GM12891 (cell line): ENCODE measurements around the gene GPATCH1. TPM values are rescaled to one million over a fixed set of nuclear protein-coding genes. Genes with fewer than 3 reads are reported as not detected.
A peak's percentile ranks its signal among the peaks of the same experiment; 100 is the strongest.
"Not testable (repeated sequence)": the region's sequence is repeated elsewhere in the genome, so short reads cannot be mapped to it uniquely, and the experiment has no call there.

ENCODE experiments used
- DNase-seq: peaks from one replicate; pipeline ENCODE4 v3.0.0; 2011; ENCODE audit warnings: low spot score; ENCODE audit not compliant: insufficient read length
- FAIRE-seq: peaks from 2 replicates; lab custom pipeline; 2011; peaks lifted over from hg19 to GRCh38; lab: Jason Lieb, UNC
- PAX5 ChIP-seq: IDR thresholded peaks from 2 replicates; pipeline ENCODE4 v1.6.1; 2011; ENCODE audit warnings: low read length, moderate library complexity, mild to moderate bottlenecking; ENCODE audit not compliant: insufficient read depth, severe bottlenecking
- POLR2A ChIP-seq: IDR thresholded peaks from 2 replicates; pipeline ENCODE4 v1.6.1; 2011; ENCODE audit warnings: low read depth, low read length, control low read depth
- POLR2AphosphoS5 ChIP-seq: IDR thresholded peaks from 2 replicates; pipeline ENCODE4 v1.6.1; 2011; ENCODE audit warnings: low read depth, low read length, control low read depth
- POU2F2 ChIP-seq: IDR thresholded peaks from 2 replicates; pipeline ENCODE4 v1.6.1; 2011; ENCODE audit warnings: low read depth, mild to moderate bottlenecking, control low read depth, low read length, moderate library complexity
- SPI1 ChIP-seq: IDR thresholded peaks from 2 replicates; pipeline ENCODE4 v1.6.1; 2011; ENCODE audit warnings: low read depth, low read length, control low read depth
- TAF1 ChIP-seq: IDR thresholded peaks from 2 replicates; pipeline ENCODE4 v1.6.1; 2011; ENCODE audit warnings: low read depth, low read length, control low read depth
- polyA plus RNA-seq: library from polyadenylated mRNA; unstranded; fragments of >200 nt; gene quantifications from one replicate; pipeline ENCODE4 v1.2.1, GENCODE V29; 2012; ENCODE audit warnings: low read depth, missing spikeins, inconsistent platforms; ENCODE audit not compliant: missing spikeins

GPATCH1 gene, protein sequence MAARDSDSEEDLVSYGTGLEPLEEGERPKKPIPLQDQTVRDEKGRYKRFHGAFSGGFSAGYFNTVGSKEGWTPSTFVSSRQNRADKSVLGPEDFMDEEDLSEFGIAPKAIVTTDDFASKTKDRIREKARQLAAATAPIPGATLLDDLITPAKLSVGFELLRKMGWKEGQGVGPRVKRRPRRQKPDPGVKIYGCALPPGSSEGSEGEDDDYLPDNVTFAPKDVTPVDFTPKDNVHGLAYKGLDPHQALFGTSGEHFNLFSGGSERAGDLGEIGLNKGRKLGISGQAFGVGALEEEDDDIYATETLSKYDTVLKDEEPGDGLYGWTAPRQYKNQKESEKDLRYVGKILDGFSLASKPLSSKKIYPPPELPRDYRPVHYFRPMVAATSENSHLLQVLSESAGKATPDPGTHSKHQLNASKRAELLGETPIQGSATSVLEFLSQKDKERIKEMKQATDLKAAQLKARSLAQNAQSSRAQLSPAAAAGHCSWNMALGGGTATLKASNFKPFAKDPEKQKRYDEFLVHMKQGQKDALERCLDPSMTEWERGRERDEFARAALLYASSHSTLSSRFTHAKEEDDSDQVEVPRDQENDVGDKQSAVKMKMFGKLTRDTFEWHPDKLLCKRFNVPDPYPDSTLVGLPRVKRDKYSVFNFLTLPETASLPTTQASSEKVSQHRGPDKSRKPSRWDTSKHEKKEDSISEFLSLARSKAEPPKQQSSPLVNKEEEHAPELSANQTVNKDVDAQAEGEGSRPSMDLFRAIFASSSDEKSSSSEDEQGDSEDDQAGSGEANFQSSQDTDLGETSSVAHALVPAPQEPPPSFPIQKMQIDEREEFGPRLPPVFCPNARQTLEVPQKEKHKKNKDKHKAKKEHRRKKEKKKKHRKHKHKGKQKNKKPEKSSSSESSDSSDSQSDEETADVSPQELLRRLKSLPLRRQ
- polyA plus RNA-seq = 4.3 TPM

DNA sequence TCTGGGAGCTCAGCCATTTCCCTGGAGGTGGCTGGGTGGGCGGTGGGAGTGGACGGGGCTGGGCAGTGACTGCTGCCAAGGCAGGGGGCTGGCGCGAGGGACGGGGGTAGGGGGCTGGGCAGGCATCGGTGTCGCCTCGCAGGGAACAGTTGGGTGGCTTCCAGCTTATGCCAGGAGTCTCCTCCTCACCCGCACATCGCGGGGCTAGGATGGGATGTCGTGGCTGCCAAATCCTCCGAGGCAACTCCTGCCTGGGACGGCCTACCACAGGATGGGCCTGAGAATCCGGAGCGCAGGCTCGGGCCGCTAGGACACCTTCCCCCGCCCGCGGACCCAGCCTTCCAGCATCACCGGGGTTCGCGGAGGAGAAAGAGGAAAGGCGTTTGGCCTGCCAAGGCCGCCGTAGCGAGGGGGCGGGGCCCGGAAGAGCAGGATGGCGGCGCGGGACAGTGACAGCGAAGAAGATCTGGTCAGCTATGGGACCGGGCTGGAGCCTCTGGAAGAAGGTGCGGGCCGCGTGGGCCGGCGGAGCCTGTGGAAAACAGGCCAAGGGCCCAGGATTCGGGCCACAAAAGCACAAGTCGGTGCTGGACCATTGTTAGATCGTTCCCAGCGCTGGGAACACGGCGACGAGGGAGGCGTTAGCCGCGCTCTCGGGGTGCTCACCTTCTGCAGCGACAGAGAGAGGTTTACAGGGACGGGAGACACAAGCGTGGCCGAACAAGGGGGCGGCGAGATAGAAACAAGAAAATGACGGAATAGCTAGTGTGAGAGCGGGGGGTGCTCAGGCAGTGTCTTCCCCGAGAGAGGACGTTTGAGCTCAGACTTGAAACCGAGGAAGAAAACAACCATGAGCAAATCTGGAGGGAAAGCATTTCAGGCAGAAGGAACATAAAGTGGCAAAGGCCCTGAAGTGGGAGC, at the start of gene GPATCH1:
Gene GPATCH1, plus strand, starts transcription at position 421 of the 921 bp plus-strand sequence. Its CDS starts 13 bp downstream, at position 434.
- DNase-seq (peak; percentile 95), FAIRE-seq (peak; percentile 84)
- no peak for TF ChIP-seq POU2F2
- TF ChIP-seq POLR2AphosphoS5 = peak; percentile 71
- 0 out of 2 replicates have a peak, but pooled peaks have one; percentile 12 for TF ChIP-seq SPI1
- no peak for TF ChIP-seq PAX5
- peak; percentile 82 for TF ChIP-seq TAF1
- peak; percentile 76 for TF ChIP-seq POLR2A

DNA sequence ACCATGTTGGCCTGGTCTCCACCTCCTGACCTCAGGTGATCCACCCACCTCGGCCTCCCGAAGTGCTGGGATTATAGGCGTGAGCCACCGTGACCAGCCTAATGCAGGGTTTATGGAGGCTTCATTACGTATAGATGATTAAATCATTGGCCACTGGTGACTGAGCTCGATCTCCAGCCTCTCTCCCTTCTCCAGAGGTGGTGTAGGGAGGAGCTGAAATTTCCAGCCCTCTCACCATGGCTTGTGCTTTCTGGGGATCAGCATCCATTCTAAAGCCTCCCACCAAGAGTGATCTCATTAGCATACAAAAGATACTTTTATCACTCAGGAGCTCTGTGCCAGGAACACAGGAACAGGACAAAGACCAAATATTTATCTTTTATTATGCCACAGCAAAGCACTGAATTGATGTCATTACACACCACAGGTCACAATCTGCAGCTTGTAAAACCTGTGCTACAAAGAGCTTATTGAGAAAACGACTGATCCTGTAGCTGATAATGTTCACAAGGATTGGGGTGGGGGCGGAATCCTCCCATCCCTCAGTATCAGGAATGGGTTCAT, 48.7 kb upstream of the GPATCH1 start:
- no peak for DNase-seq
- no peak for FAIRE-seq

DNA sequence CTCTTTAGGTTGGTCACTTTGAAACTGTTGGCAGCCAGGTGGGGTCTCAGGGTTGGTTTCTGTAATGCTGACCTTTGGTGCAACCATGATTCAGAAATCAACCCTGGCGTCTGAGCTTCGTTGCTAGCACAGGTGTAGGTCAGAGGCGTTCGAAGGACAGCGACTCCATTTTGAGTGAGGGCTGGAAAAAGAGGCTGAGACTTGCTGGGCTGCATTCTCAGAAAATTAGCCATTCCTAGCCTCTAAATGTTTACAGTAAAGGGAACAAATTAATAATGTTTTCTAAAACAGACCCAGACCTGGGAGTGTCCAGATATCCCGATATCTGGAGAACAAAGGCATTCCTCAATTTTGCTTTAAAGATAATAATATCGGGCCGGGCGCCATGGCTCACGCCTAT, 45.5 kb upstream of the GPATCH1 start:
- TF ChIP-seq SPI1 (no peak), TAF1 (no peak), POU2F2 (no peak)
- FAIRE-seq = no peak
- no peak for DNase-seq

More for the DNA sequence above, 48.7 kb upstream of the GPATCH1 start:
- TF ChIP-seq TAF1 (no peak), POU2F2 (no peak), POLR2AphosphoS5 (no peak), PAX5 (no peak), POLR2A (no peak), SPI1 (no peak)

DNA sequence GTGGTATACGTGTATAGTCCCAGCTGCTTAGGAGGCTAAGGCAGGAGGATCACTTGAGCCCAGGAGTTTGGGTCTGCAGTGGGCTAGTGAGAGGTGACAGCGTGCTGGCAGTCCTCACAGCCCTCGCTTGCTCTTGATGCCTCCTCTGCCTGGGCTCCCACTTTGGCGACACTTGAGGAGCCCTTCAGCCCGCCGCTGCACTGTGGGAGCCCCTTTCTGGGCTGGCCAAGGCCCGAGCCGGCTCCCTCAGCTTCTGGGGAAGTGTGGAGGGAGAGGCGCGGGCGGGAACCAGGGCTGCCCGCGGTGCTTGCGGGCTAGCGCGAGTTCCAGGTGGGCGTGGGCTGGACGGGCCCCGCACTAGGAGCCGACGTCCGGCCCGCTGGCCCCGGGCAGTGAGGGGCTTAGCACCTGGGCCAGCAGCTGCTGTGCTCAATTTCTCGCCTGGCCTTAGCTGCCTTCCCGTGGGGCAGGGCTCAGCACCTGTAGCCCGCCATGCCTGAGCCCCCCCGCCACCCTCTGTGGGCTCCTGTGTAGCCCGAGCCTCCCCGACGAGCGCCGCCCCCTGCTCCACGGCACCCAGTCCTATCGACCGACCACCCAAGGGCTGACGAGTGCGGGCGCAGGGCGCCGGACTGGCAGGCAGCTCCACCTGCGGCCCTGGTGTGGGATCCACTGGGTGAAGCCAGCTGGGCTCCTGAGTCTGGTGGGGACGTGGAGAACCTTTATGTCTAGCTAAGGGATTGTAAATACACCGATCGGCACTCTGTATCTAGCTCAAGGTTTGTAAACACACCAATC, 44.4 kb upstream of the GPATCH1 start:
- FAIRE-seq, DNase-seq: not testable (repeated sequence)

DNA sequence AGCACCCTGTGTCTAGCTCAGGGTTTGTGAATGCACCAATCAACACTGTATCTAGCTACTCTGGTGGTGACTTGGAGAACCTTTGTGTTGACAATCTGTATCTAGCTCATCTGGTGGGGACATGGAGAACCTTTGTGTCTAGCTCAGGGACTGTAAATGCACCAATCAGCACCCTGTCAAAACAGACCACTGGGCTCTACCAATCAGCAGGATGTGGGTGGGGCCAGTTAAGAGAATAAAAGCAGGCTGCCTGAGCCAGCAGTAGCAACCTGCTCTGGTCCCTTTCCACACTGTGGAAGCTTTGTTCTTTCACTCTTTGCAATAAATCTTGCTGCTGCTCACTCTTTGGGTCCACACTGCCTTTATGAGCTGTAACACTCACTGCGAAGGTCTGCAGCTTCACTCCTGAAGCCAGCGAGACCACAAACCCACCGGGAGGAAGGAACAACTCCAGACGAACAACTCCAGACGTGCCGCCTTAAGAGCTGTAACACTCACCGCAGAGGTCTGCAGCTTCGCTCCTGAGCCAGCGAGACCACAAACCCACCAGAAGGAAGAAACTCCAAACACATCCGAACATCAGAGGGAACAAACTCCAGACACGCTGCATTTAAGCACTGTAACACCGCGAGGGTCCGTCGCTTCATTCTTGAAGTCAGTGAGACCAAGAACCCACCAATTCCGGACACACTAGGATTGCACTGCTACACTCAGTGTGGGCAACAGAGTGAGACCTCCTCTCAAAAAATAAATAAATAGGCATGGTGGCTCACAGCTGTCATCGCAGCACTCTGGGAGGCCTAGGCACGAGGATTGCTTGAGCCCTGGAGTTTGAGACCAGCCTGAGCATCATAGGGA, 43.6 kb upstream of the GPATCH1 start:
- FAIRE-seq, DNase-seq: not testable (repeated sequence)

DNA sequence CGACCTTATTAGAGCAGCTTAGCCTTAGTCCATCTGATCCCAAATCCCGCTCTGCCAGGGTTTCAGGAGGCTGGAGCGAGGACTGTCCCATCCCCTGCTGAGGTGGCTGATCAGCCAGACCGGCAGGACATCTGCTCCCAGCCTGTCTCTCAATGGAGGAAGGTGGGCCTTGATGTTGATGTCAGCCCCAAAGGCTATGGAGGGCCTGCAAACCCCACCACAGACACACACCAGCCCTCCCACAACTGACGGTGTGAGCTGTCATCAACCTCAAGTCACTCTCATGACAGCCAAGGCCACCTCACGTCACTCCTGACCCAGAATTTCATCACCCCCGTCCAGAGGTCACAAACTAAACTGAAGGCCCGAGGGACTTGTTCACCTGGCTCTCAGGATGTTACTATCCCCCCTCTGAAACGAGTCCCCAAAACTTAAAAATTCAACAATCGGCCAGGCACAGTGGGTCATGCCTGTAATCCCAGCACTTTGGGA, 41.8 kb upstream of the GPATCH1 start:
- TF ChIP-seq TAF1 = no peak
- no peak for TF ChIP-seq POU2F2
- no peak for TF ChIP-seq SPI1
- TF ChIP-seq PAX5 = no peak
- TF ChIP-seq POLR2AphosphoS5 = no peak
- TF ChIP-seq POLR2A = no peak
- DNase-seq (no peak), FAIRE-seq (no peak)

DNA sequence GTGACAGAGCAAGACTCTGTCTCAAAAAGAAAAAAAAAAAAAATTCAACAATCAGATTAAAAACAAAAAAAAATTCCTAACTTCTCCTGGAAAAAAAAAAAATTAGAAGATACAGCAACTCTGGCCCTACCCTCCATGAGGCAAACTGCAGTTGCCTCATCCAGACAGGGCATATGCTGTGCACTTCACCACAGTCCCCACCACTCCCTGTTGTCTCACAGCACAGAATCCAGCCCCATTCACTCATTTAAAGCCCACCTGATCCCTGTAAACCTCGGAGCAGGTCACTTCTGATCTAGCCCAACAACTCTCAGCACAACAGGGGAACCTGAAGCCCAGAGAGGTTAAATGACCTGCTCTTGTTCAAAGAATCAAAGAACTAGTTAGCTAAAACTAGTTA, 41.2 kb upstream of the GPATCH1 start:
- TF ChIP-seq POU2F2 = no peak
- TF ChIP-seq TAF1 = no peak
- TF ChIP-seq PAX5 = no peak
- TF ChIP-seq POLR2A = no peak
- no peak for TF ChIP-seq SPI1
- no peak for TF ChIP-seq POLR2AphosphoS5
- FAIRE-seq (no peak), DNase-seq (no peak)
